Gastroesophageal sphincter (tissue), 3 donors: ENCODE results near the gene CDCA8.

Experiments
- CTCF ChIP-seq, 4 experiments: fragments of 200-600 bp in 2 of 4; fragments of 450-650 bp in 2 of 4; sonication (generic) in 1 of 4; IDR thresholded peaks; one replicate each; pipeline ENCODE4 v1.5.1; 2017 to 2019; ENCODE audit warnings: antibody characterized with exemption in 4 of 4, mild to moderate bottlenecking in 2 of 4, moderate library complexity in 2 of 4
- POLR2A ChIP-seq, 2 donors: fragments of 450-650 bp; IDR thresholded peaks; one replicate each; pipeline ENCODE4 v1.6.1; 2017; ENCODE audit warnings: antibody characterized with exemption in 2 of 2, mild to moderate bottlenecking in 2 of 2, moderate library complexity in 1 of 2

GRCh38 chr1:37752583-37753471 is 60.5 kb downstream of the CDCA8 start:
- no peak for TF ChIP-seq POLR2A (IDR thresholded peaks at IDR 0.05)
- no peak for TF ChIP-seq CTCF (IDR thresholded peaks at IDR 0.05)
